GM19035 (cell line): Measurements from ENCODE around the gene LY86.

Experiments
- ATAC-seq: cut with Tn5 transposase; IDR thresholded peaks from one replicate; pipeline ENCODE4 v1.9.1; 2021; ENCODE audit not compliant: unreplicated experiment

LY86 gene

GRCh38 chr6:6696867-6697531 lies 108.5 kb downstream of the LY86 start:
- ATAC-seq = no peak

GRCh38 chr6:6697620-6698019 lies 109.1 kb downstream of the LY86 start:
- no peak for ATAC-seq

GRCh38 chr6:6699741-6700367 lies 111.3 kb downstream of the LY86 start:
- no peak for ATAC-seq

GRCh38 chr6:6700407-6701270 lies 112.1 kb downstream of the LY86 start:
- no peak for ATAC-seq

GRCh38 chr6:6701864-6702263 lies 113.3 kb downstream of the LY86 start:
- no peak for ATAC-seq

- no peak for ATAC-seq
These were observed 115.2 kb downstream of the LY86 start for GRCh38 chr6:6703699-6704098.
